ENCODE results near the gene LRRN4CL. TPM values are rescaled to one million over a fixed set of nuclear protein-coding genes. Genes with fewer than 3 reads are reported as not detected.

LRRN4CL gene
- 5.8 and 6.6 TPM in 2 replicates for total RNA-seq

GRCh38 chr11:62689421-62690183 lies at the start of gene LRRN4CL:
Gene LRRN4CL (minus strand): TSS chr11:62689530. CDS start chr11:62688508, 1,022 bp downstream.

GRCh38 chr11:62728171-62728988 lies 39.0 kb upstream of the LRRN4CL start, which contains the start of gene TTC9C:
Gene TTC9C (plus strand): TSS chr11:62728486. CDS start chr11:62728849, 363 bp downstream.

DNA sequence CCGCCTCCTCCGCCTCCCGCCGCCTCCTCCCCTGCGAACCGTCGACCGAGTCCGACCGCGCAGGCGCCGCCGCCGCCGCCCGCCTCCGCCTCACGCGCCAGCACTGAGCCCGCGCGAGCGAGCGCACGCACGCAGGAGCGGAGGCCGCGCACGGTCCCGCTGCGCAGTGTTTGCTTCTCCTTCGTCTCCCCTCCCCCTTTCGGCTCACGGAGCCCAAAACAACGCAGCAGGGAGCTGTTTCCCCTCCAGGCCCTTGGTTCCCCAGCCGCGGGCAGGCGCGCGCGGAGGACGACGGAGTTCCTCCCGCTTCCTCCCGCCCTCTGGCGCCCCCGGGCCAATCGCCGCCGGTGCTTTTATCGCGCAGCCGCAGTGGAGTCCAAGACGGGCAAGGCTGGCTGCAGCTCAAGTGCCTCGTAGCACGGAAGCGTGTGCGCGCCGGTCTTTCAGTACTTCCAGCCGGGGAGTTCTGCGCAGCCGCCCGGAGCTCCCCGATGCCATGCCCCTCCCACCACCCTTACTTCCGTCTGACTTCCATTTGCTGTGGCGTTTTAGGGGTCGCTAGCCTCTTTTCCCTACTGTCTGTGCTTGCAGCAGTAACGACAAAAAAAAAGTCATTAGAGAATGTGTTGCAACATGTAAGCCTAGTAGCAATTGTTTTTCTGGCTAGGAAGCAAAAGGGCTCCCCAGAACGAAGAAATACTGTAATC lies 38.0 kb upstream of the LRRN4CL start, which contains the start of gene HNRNPUL2:
HNRNPUL2 (minus strand) TSS at position 293 of the 707 bp plus-strand sequence. CDS start 301 bp downstream, outside the sequence.

DNA sequence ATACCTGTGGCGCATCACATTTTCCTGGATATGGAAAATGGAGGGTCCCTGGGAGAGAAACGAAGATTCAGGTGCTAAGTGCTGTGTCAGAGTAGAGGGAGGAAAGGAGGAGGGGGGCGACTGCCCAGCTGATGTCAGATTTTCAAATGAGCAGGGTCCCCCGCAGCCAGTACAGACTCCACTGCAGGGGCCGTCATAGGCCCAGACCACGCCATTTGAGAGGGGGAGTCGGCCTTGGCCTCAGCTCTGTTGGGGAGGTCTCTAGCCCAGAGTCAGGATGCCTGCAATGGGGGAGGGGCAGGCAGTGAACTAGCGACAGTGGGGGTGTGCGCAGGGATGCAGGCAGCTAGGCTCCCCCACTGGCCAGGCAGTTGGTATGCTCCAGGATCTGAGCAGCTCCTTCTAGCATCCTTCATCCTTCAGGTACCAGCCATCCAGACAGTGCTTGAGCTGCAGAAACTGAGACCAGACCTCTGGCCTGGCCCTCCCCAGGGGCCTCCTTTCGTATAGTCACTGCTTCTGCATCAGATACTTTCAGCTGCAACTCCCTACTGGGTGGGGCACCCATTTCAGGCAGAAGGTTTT lies 18.0 kb upstream of the LRRN4CL start, which contains the start of the genes BSCL2 and GNG3:
BSCL2 (minus strand) TSS at position 148 of the 585 bp plus-strand sequence. CDS start 229 bp downstream, outside the sequence.
GNG3 (plus strand) TSS at position 400 of the 585 bp plus-strand sequence. CDS start 620 bp downstream, outside the sequence.

DNA sequence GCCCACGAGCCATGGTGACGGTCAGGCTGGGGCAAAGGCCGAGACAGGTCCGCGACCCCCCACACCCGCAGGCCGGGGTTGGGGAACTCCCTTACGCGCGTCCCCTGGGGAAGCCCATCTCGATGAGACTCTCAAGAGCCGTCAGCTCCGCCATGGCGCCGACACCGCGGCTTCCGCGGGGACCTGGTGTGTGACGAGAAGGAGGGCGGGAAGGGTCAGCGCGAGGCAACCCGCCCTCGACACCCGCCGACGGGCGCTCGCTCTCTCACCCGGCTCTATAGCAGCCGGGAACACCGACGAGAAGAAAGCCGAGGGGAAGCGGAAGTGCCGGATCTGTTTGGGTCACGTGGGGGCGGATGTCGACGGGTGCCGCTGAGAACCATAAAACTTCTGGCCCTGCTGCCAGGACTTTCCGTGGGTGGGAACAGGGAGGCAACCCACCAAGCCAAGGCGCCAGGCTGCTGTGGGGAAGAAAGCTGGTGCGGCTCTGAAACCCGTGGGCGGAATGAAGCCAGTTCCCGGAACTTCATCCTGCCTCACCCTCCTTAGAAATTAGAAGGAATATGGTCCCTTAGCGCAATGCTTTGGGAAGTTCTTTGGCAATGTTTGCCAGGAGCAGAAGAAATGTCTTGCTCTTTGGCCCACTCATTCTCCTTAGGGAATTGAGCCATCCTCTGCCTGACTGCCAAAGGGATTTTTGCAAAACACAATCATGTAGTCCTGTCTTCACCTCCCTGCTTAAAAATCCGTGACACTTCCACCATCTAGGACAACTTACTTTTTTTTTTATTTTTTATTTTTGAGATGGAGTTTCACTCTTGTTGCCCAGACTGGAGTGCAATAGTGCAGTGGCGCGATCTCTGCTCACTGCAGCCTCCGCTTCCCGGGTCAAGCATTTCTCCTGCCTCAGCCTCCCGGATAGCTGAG lies 10.3 kb downstream of the LRRN4CL start, which contains the start of gene UBXN1:
UBXN1 (minus strand) TSS at position 304 of the 927 bp plus-strand sequence; CDS start at position 154, 150 bp downstream.

GRCh38 chr11:62671608-62672389 lies 17.5 kb downstream of the LRRN4CL start, which contains the start of the genes LBHD1 and UQCC3:
Gene LBHD1 (minus strand): TSS chr11:62672267. CDS start chr11:62670031, 2,236 bp downstream.
Gene UQCC3 (plus strand): TSS chr11:62671673. CDS start chr11:62671746, 73 bp downstream.

DNA sequence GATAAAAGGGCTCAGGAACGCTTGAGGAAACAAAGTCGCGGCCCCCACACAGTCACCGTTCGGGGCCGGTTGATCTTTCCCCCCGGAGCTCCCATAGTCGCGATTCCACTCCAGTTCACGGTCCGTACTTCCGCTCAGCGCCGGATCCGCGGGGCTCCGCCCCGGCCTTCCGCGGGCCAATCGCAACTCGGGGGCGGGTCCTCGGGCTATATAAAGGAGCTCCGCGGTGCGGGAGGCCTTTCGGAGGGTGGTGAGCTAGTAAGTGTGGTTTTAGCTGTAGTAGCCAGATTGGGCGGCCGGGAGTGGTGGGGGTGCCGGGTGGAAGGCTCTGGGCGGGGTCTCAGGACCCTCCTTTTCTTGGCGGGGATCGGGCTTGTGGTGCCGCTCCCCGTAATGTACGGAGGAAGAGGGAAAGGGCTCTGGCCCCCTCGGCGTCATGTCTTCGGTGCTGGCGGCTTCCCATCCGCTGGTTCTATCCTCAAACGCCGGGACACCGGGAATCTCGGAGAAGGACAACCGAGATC lies 24.2 kb downstream of the LRRN4CL start, which contains the start of the genes C11orf98 and CSKMT:
C11orf98 (minus strand) TSS at position 136 of the 524 bp plus-strand sequence; CDS start at position 95, 41 bp downstream.
CSKMT (plus strand) TSS at position 238 of the 524 bp plus-strand sequence. CDS start 568 bp downstream, outside the sequence.

GRCh38 chr11:62645946-62646824 lies 43.1 kb downstream of the LRRN4CL start, which contains the start of gene GANAB:
Gene GANAB (minus strand): TSS chr11:62646613. CDS start chr11:62646599, 14 bp downstream.

Other genes starting within 250 kb of the LRRN4CL start
- 251 and 358 TPM in 2 replicates for gene AHNAK, start 142.7 kb downstream of the LRRN4CL start, total RNA-seq
- gene EEF1G, start 115.6 kb downstream of the LRRN4CL start, total RNA-seq: 2,051 and 2,264 TPM in 2 replicates
- 5.5 and 9.6 TPM in 2 replicates for gene TUT1, start 98.0 kb downstream of the LRRN4CL start, total RNA-seq
- gene MTA2, start 87.7 kb downstream of the LRRN4CL start, total RNA-seq: 81.7 and 109 TPM in 2 replicates
- 17.0 and 22.9 TPM in 2 replicates for gene EML3, start 76.8 kb downstream of the LRRN4CL start, total RNA-seq
- gene ROM1, start 76.3 kb downstream of the LRRN4CL start, total RNA-seq: 2.8 and 14.1 TPM in 2 replicates
- gene B3GAT3, start 67.5 kb downstream of the LRRN4CL start, total RNA-seq: 48.4 and 56.2 TPM in 2 replicates
- gene GANAB, start 42.9 kb downstream of the LRRN4CL start, total RNA-seq: 263 and 291 TPM in 2 replicates
- 20.6 and 26.2 TPM in 2 replicates for gene INTS5, start 36.2 kb downstream of the LRRN4CL start, total RNA-seq
- 47.0 and 88.6 TPM in 2 replicates for gene C11orf98, start 24.3 kb downstream of the LRRN4CL start, total RNA-seq
- 2.9 and 20.2 TPM in 2 replicates for gene CSKMT, start 24.2 kb downstream of the LRRN4CL start, total RNA-seq
- 8.6 and 10.5 TPM in 2 replicates for gene UQCC3, start 17.9 kb downstream of the LRRN4CL start, total RNA-seq
- 6.9 and 11.0 TPM in 2 replicates for gene LBHD1, start 17.3 kb downstream of the LRRN4CL start, total RNA-seq
- gene UBXN1, start 10.5 kb downstream of the LRRN4CL start, total RNA-seq: 97.7 and 109 TPM in 2 replicates
- 79.6 and 137 TPM in 2 replicates for gene BSCL2, start 17.9 kb upstream of the LRRN4CL start, total RNA-seq
- gene GNG3, start 18.1 kb upstream of the LRRN4CL start, total RNA-seq: not detected in 2 replicates
- gene HNRNPUL2, start 37.9 kb upstream of the LRRN4CL start, total RNA-seq: 6.6 and 6.9 TPM in 2 replicates
- 27.1 and 44.5 TPM in 2 replicates for gene TTC9C, start 39.0 kb upstream of the LRRN4CL start, total RNA-seq
- gene ZBTB3, start 64.6 kb upstream of the LRRN4CL start, total RNA-seq: 6.1 and 10.3 TPM in 2 replicates
- gene POLR2G, start 72.0 kb upstream of the LRRN4CL start, total RNA-seq: 96.1 and 114 TPM in 2 replicates
- 11.8 and 18.6 TPM in 2 replicates for gene TAF6L, start 81.9 kb upstream of the LRRN4CL start, total RNA-seq
- 73.7 and 93.1 TPM in 2 replicates for gene TMEM179B, start 97.9 kb upstream of the LRRN4CL start, total RNA-seq
- 40.9 and 43.8 TPM in 2 replicates for gene TMEM223, start 102.5 kb upstream of the LRRN4CL start, total RNA-seq
- gene NXF1, start 115.9 kb upstream of the LRRN4CL start, total RNA-seq: 26.2 and 30.5 TPM in 2 replicates
- 33.2 and 59.2 TPM in 2 replicates for gene STX5, start 142.5 kb upstream of the LRRN4CL start, total RNA-seq
- not detected in 2 replicates for gene TEX54, start 143.3 kb upstream of the LRRN4CL start, total RNA-seq
- 39.7 and 57.4 TPM in 2 replicates for gene WDR74, start 150.1 kb upstream of the LRRN4CL start, total RNA-seq
- 216 and 237 TPM in 2 replicates for gene SLC3A2, start 191.4 kb upstream of the LRRN4CL start, total RNA-seq
- not detected in 2 replicates for gene CHRM1, start 231.8 kb upstream of the LRRN4CL start, total RNA-seq